GM21529 (cell line): Measurements from ENCODE around the gene GARIN3.
"Not testable (repeated sequence)": the region's sequence is repeated elsewhere in the genome, so short reads cannot be mapped to it uniquely, and the experiment has no call there.

Experiments
- ATAC-seq: cut with Tn5 transposase; IDR thresholded peaks from one replicate; pipeline ENCODE4 v1.9.1; 2021; ENCODE audit not compliant: unreplicated experiment

The GARIN3 gene

GRCh38 chr5:157166214-157167213, at the start of gene GARIN3:
TSS of gene GARIN3 (minus strand) at chr5:157166264. CDS start at chr5:157166168, 96 bp downstream.
- no peak for ATAC-seq

GRCh38 chr5:157215514-157216167, 49.6 kb upstream of the GARIN3 start:
- ATAC-seq = no peak

- peak; percentile 52 for ATAC-seq
Measured at GRCh38 chr5:157214861-157215513, 48.9 kb upstream of the GARIN3 start.

- ATAC-seq = peak; percentile 31
Measured at GRCh38 chr5:157214415-157214814, 48.4 kb upstream of the GARIN3 start.

- ATAC-seq = no peak
Measured at GRCh38 chr5:157213527-157214243, 47.6 kb upstream of the GARIN3 start.

GRCh38 chr5:157212307-157212706, 46.2 kb upstream of the GARIN3 start:
- no peak for ATAC-seq

- ATAC-seq = not testable (repeated sequence)
Measured at GRCh38 chr5:157210652-157211051, 44.6 kb upstream of the GARIN3 start.

GRCh38 chr5:157205708-157206107, 39.6 kb upstream of the GARIN3 start:
- ATAC-seq = no peak

- ATAC-seq = no peak
Measured at GRCh38 chr5:157204765-157205164, 38.7 kb upstream of the GARIN3 start.

GRCh38 chr5:157203417-157203816, 37.4 kb upstream of the GARIN3 start:
- no peak for ATAC-seq

GRCh38 chr5:157201857-157202256, 35.8 kb upstream of the GARIN3 start:
- ATAC-seq = no peak

- no peak for ATAC-seq
Measured at GRCh38 chr5:157198277-157198986, 32.4 kb upstream of the GARIN3 start.

GRCh38 chr5:157197086-157197485, 31.0 kb upstream of the GARIN3 start:
- ATAC-seq = no peak

GRCh38 chr5:157196045-157196444, 30.0 kb upstream of the GARIN3 start:
- peak; percentile 61 for ATAC-seq

- no peak for ATAC-seq
Measured at GRCh38 chr5:157193699-157194424, 27.8 kb upstream of the GARIN3 start.

- peak; percentile 87 for ATAC-seq
Measured at GRCh38 chr5:157189223-157189622, 23.2 kb upstream of the GARIN3 start.

GRCh38 chr5:157188270-157188669, 22.2 kb upstream of the GARIN3 start:
- ATAC-seq = no peak

- no peak for ATAC-seq
Measured at GRCh38 chr5:157187046-157187754, 21.1 kb upstream of the GARIN3 start.
